NB4 (cell line): ENCODE measurements around the gene IDUA.

Experiments
- CTCF ChIP-seq: IDR thresholded peaks from one replicate; pipeline ENCODE4 v1.5.1; 2012; ENCODE audit warnings: low read depth, low read length
- MAX ChIP-seq: IDR thresholded peaks from 2 replicates; pipeline ENCODE4 v1.6.1; 2011; ENCODE audit warnings: low read depth, low read length
- MYC ChIP-seq: IDR thresholded peaks from 2 replicates; pipeline ENCODE4 v1.6.1; 2011; ENCODE audit warnings: low read depth, low read length
- POLR2A ChIP-seq: IDR thresholded peaks from 2 replicates; pipeline ENCODE4 v1.6.1; 2011; ENCODE audit warnings: mild to moderate bottlenecking; ENCODE audit not compliant: insufficient read length; ENCODE audit errors: extremely low read depth

GRCh38 chr4:1038948-1039492, 52.2 kb downstream of the IDUA start:
- TF ChIP-seq CTCF: no peak
- TF ChIP-seq MYC: no peak
- TF ChIP-seq POLR2A: no peak
- no peak for TF ChIP-seq MAX
